Inferior parietal cortex (tissue), 1 donor: ENCODE data around the gene DOC2B.
"Not testable (repeated sequence)": the region's sequence is repeated elsewhere in the genome, so short reads cannot be mapped to it uniquely, and the experiment has no call there.

ENCODE experiments used
- DNase-seq: peaks from one replicate; pipeline ENCODE4 v3.0.0-alpha.2; 2016; ENCODE audit errors: extremely low spot score

DOC2B gene

DNA sequence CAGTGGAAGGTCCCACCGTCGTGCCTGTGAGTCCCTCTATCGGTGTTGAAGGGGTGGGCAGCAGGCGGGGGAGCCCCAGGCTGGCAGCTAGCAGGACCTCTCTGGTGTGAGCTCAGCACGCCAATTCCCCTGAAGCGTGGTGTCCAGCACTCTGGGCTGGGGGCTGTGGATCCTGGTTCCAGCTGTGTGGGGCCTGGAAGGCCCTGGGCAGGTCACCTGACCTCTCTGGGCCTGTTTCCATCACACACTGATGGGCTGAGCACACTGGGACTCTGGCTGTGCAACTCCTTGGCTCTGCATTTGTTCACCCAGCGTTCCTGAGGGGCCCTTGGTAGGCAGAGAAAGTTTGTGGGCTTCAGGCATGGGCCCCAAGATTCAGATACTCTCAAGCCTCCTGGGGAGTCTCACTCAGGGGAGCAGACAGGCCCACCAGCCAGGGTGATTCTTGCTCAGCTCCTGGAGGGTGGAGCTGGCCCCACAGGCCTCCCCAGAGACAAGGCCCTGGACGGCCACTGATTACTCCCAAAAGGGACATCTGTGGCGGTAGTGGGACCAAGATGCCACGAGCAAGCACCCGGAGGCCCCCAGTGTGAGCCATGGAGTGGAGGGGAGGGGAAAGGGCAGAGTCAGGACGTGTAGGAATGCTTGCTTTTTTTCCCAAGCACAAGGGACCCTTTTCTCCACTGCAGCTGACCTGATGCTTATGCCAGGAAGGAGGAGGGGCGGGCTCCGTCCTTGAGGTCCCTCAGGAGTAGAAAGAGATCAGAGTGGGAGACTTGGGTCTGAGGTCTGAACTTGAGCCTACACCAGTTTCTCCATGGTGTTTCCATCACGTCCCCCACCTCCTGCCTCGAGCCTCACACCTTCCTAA is 35.5 kb downstream of the DOC2B start:
- DNase-seq = no peak

DNA sequence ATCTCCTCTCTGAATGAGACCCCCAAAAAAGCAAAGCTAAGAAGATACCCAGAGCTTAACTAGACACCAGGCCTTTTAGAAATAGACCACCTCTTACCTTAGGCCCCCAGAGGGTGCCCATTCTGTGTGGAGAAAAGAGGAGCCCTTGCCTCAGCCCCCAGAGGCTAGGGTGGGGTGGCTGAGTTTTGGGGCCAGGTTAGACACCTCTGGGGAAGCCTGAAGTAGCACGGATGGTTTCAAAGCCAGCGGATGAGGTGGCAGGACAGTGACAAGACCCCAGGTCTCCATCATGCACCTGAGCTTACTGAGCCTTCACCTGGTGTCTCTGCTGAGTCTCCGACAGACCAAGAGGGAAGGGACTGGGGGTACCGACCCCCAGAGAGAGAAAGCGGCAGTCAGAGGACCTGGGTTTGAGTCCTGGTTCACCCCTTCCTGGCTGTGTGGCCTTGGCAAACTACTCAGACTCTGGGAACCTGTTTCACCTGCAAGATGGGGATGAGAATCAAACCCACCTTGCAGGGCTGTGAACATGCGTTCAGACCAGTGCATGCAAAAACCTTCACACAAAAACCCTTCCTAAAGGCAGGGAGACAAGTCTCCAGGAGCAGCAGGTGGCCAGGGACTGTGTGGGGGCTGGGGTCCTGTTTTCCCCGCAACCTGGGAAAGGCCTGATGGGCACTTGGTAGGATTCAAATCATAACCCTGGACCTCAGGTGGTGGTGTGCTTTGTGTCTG is 36.3 kb downstream of the DOC2B start:
- no peak for DNase-seq

DNA sequence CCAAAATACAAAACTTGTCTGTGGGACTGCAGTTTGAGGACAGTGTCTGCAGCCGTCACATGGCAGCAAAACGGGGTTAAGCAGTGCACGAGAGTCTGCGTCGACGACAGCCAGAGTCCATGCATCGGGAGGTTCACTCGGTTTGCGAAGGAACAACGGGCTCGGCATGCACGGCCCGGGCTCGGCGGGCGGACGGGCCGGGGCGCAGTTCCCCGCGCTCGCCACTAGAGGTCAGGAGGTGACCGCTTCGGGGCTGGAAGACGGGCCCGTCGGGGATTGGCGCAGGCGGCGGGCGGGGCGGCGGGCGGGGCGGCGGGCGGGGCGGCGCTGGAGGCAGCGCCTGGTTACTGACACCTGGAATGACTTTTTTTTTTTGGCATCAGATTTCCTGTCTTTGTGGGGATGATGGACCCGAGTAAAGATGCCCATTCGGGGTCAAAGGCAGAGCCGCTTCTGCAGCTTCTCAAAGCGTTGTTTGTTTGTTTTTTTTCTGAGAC is 37.6 kb downstream of the DOC2B start:
- peak; percentile 69 for DNase-seq

DNA sequence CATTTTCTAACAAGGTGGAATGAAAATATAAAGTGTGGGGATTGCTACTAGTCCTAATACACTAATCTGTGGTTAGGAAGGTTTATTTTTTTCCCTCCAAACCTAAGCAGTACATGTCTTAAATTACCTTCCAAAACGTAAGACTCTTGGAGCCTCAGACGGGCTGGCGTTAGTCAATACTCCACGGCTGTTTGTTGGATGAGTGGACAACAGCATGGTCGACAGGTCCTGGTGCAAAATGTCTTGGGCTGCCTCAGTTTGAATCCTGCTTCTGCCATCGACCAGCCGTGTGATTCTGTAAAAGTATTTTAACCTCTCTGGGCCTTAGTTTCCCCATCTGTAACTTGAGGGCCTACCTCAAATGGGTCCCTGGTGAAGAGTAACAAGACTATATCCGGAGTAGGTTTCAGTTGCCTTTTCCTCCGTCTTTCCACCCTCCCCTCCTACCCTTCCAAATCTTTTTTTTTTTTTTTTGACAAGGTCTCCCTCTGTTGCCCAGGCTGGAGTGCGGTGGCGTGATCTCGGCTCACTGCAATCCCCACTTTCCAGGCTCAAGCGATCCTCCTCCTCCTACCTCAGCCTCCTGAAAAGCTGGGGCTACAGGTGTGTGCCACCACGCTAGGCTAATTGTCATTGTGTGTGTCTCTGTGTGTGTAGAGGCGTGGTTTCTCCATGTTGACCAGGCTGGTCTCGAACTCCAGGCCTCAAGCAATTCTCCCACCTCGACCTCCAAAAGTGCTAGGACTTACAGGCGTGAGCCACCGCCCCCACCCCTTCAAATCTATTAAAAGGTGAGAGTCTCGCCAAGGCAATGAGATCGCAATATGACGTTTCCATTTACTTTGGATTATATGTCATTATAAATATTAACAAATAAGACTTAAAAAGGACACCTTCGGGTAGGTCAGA is 38.3 kb downstream of the DOC2B start:
- no peak for DNase-seq

DNA sequence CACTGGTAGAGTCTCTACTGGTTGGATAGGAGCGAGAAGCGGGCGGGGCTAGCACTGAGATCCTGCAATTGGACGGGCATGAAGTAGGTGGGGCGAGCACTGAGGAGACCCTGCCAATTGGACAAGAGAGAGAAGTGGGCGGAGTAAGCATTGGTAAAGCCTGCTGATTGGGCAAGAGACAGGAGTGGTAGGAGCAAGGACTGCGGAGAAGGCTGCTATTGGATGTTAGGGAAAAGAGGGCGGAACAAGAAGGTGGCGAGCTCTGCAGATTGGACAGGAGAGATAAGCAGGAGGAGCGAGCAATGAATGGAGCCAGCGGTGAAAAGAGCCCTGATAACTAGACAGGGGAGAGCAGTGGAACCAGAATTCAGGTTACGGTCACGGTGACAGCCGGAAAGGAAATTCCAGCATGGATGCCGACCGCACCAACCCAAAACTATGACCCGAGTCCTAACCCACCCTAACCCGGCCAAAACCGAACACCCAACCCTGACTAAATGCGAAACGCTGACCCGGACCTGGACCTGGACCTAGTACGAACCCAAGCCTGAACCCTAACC is 39.3 kb downstream of the DOC2B start:
- no peak for DNase-seq

DNA sequence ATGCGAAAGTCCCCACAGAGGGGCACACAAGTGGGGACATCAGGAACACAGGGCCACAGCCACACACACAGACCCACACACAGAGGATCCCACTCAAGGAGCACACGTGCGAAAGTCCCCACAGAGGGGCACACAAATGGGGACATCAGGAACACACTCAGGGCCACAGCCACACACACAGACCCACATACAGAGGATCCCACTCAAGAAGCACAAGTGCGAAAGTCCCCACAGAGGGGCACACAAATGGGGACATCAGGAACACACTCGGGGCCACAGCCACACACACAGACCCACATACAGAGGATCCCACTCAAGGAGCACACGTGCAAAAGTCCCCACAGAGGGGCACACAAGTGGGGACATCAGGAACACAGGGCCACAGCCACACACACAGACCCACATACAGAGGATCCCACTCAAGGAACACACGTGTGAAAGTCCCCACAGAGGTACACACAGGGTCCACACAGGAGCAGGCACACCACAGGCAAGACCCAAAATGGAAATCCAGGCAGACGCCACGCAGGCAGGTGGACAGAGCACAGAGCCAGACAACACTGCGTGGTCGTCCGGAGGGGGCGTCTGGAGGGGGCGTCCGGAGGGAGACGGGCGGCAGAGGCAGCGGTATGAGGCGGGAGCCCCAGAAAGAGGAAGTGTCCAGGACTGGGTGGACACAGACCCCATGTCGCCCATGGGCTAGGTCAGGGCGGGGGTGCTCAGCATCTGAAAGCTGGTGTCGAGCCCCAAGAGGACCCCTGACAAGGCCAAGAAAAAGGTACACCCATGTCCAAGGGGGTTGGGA is 41.8 kb downstream of the DOC2B start:
- not testable (repeated sequence) for DNase-seq

DNA sequence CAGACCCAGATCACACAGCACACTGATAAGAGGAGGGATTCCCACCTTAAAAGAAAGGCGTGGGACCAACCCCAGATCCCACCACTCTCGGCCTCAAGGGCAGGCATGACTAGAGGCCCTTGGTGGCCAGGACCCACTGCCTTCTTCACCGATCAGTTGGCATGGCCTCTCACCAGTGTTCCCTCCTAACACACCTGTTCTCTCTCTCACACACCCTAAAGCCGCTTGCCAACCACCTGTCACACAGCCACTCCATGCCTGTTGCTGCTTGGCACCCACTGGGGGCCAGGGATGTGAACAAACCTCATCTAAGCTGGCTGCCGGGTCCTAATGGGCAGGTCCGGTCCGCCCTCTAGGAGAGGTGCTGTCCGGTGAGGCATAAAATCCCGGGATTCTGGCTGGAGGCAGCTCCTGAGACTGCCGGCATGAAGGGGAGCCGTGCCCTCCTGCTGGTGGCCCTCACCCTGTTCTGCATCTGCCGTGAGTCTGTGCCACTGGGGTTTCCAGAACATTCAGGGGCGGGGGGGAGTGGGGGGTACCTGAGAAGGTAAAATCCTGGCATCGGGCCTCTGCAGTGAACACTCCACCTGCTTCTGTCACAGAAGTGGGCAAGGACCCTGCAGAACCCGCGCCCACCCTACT is 44.2 kb downstream of the DOC2B start, which contains the start of gene SCGB1C2:
TSS of gene SCGB1C2 (plus strand) at position 404 of the 642 bp plus-strand sequence. CDS start at position 426, 22 bp downstream.
- DNase-seq = not testable (repeated sequence)

DNA sequence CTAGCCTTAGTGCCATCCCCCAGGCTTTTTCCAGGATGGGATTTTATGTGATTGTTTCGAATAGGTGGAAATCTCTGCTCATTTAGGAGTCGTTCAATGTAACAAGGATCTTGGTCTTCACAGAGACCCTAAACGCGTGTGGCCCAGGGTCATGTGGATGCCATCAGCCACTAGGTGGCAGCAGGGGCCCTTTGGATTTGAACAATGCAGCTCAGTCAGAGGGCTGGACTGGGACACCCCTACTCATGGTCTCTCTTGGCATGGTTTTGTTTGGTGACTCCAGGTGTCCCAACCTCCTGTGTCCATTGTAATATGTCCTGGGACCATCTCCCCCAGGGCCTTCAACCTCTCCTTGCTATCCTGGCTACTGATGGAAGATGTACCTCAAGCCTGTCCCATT is 44.9 kb downstream of the DOC2B start:
- DNase-seq = not testable (repeated sequence)

DNA sequence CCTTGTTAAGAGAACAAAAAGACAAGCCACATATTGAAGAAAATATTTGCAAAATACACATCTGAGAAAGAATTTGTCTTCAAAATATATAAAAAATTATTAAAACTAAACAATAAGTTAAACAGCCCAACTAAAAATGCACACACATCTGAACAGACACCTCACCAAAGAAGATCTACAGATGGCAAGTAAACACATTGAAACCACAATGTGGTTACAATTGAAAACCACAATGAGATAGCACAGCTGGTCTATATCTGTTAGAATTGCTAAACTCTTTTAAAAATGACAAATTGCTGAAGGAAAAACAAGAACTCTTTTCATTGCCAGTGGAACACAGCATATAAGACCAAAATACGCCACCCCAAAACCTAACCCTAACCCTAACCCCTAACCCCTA is 45.6 kb downstream of the DOC2B start:
- not testable (repeated sequence) for DNase-seq

DNA sequence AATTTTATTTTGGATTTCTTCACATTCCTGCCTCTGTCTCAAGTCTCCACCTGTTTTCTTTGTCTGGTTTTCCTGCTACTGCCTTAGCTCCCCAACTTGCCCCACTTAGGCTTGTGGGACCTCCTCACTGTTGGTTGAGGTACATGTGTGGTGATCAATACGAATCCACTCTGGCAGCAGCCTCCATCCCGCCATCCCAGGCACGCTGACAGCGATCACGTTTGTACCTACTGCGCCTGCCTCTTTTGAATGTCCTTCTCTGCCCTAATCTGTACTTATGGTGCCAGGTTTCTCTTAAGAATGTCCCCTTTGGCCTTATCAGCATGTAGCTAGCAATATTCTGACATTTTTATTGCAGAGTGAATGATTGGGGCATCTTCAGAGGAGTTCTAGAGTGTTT is 46.4 kb downstream of the DOC2B start:
- DNase-seq = not testable (repeated sequence)

DNA sequence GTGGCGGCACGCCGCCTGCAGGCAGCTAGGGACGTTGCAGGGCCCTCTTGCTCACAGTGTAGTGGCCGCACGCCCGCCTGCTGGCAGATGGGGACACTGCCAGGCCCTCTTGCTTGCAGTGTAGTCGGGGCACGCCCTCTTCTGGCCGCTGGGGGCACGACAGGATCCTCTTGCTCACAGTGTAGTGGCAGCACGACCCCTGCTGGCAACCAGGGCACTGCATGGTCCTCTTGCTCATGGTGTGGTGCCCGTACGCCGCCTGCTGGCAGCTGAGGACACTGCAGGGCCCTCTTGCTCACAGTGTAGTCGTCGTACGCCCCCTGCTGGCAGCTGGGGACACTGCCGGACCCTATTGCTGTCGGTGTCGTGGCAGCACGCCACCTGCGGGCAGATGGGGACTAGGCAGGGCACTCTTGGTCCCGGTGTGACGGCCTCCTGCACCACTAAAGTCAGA is 47.1 kb downstream of the DOC2B start:
- not testable (repeated sequence) for DNase-seq

DNA sequence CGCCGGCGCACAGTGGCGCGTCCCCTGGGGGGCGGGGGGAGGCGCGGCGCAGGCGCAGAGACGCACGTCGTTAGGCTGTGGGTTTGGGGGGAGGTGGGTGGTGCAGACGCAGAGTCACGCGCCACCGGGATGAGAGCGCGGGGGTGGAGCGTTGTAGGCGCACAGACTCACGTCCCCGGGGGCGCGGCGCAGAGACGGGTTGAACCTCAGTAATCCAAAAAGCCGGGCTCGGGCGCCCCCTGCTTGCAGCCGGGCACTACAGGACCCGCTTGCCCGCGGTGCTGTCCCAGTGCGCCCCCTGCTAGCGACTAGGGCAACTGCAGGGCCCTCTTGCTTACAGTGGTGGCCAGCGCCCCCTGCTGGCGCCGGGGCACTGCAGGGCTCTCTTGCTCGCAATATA is 47.5 kb downstream of the DOC2B start:
- not testable (repeated sequence) for DNase-seq

DNA sequence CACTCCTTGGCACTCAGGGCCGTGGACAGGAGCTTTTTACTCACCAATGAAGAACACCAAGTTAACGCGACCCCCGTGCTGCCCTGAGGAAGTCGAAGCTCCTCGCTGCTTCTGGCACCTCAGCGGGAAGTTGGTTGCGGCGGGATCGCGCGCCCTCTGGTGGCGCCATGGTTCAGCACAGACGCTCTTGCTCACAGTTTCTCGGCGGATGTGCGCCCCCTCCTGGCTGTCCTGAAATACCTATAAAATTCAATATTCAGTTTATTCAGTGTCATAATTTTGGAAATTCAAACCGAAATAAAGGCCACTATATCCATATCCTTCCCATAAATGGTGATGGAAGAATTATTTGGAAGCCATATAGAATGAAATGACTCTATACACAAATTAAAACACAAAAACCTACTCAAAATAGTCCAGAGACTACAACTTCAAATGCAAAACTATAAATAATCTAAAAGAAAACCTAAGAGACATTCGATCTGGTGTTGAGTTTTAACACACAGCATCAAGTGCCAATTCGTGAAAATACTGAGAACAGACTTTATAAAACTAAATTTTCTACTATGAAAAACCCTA is 63.0 kb downstream of the DOC2B start:
- not testable (repeated sequence) for DNase-seq

DNA sequence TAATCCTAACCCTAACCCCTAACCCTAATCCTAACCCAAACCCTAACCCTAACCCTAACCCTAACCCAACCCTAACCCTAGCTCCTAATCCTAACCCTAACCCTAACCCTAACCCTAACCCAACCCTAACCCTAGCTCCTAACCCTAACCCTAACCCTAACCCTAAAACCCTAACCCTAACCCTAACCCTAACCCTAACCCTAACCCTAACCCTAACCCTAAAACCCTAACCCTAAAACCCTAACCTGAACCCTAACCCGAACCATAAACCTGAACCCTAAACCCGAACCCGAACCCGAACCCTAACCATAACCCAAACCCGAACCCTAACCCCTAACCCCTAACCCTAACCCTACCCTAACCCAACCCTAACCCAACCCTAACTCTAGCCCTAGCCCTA is 68.3 kb downstream of the DOC2B start:
- DNase-seq = peak; percentile 1
